ENCODE measurements around the gene OR2AE1. TPM values are rescaled to one million over a fixed set of nuclear protein-coding genes. Genes with fewer than 3 reads are reported as not detected.

The OR2AE1 gene
- total and polyA plus RNA-seq, 4 donors: 0.03 to 0.57 (median 0.25) TPM; not detected in 1

DNA sequence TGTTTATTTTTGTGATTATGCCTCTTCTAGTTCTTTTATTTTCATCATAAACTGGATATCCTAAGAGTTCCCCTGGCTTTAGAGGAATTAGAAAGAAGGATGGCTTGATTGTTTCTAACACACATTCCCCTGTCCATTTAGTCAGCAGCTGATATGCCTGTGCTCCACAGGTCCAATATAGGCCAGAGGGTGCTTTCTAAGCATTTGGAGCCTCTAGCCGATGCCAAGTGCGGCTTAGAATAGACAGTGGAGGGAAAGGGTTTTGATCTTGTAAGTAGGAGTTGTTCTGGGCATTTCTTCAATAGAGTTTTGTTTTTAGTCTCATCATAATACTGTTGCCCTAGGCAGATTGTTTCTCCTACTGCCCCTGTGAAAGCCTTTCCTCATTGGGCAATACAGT lies 42.5 kb downstream of the OR2AE1 start:
- ATAC-seq (ENCODE audit: insufficient read depth, low FRiP score) (no peak), DNase-seq (no peak)
- Histone ChIP-seq H3K4me1 (ENCODE audit: control insufficient read depth in 5 of 5, insufficient read depth in 5 of 5, low read length in 5 of 5) (no peaks in the 10 kb centered on the region), H3K36me3 (ENCODE audit: control insufficient read depth in 4 of 4, insufficient read depth in 4 of 4, low read length in 4 of 4) (no peaks in the 10 kb centered on the region), H3K4me3 (no peak overlapping the region), H3K27ac (ENCODE audit: low read depth in 1 of 2, low read length in 1 of 2) (no peak overlapping the region), H3K9ac (ENCODE audit: insufficient read depth in 1 of 2, low read length in 2 of 2) (no peak overlapping the region), H3K9me3 (ENCODE audit: control insufficient read depth in 4 of 4, insufficient read depth in 3 of 4, low read length in 3 of 4) (no peaks in the 10 kb centered on the region), H3K27me3 (ENCODE audit: control insufficient read depth in 3 of 3, insufficient read depth in 3 of 3, low read length in 2 of 3) (no peaks in the 10 kb centered on the region)
- TF ChIP-seq, protein P1, sequence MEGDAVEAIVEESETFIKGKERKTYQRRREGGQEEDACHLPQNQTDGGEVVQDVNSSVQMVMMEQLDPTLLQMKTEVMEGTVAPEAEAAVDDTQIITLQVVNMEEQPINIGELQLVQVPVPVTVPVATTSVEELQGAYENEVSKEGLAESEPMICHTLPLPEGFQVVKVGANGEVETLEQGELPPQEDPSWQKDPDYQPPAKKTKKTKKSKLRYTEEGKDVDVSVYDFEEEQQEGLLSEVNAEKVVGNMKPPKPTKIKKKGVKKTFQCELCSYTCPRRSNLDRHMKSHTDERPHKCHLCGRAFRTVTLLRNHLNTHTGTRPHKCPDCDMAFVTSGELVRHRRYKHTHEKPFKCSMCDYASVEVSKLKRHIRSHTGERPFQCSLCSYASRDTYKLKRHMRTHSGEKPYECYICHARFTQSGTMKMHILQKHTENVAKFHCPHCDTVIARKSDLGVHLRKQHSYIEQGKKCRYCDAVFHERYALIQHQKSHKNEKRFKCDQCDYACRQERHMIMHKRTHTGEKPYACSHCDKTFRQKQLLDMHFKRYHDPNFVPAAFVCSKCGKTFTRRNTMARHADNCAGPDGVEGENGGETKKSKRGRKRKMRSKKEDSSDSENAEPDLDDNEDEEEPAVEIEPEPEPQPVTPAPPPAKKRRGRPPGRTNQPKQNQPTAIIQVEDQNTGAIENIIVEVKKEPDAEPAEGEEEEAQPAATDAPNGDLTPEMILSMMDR (IDR thresholded peaks at IDR 0.05; ENCODE audit: control extremely low read depth, extremely low read depth): no peak
- WGBS, 2 donors: 97 to 98% methylated on average over 2 of the region's 2 CpGs

DNA sequence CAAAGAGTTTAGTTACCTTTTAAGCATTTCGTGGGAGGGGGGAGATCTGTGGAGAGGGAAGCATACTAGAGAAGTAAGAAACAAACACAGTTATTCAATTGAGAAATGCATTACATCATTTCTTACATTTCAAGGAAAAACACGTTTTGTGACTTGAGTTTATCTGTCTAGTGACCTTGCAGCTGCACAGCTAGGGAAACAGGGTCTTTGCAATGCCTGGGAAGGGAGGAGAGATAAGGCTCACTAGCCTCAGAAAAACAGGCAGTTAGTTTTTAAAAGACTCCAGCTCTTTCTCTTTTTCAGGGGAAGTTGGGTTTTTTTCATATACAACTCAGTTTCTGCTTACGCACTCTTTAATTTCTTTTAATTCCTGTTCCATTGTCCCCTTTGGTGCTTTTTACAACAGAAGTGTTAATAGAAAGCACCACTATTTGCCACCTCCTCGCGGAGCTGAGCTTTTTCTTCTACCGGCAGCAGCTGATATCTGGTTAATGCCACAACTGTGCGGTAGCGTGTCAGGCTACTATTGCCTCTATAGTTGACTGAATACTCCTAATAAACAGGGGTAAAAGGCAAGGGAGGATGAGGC lies 43.5 kb downstream of the OR2AE1 start:
- Histone ChIP-seq H3K4me1 (ENCODE audit: control insufficient read depth in 5 of 5, insufficient read depth in 5 of 5, low read length in 5 of 5) (no peaks in the 10 kb centered on the region), H3K27ac (ENCODE audit: low read depth in 1 of 2, low read length in 1 of 2) (no peak overlapping the region), H3K27me3 (ENCODE audit: control insufficient read depth in 3 of 3, insufficient read depth in 3 of 3, low read length in 2 of 3) (no peaks in the 10 kb centered on the region), H3K9ac (ENCODE audit: insufficient read depth in 1 of 2, low read length in 2 of 2) (peak overlapping the region in 1 of 2 donors; percentile 26), H3K9me3 (ENCODE audit: control insufficient read depth in 4 of 4, insufficient read depth in 3 of 4, low read length in 3 of 4) (no peaks in the 10 kb centered on the region), H3K36me3 (ENCODE audit: control insufficient read depth in 4 of 4, insufficient read depth in 4 of 4, low read length in 4 of 4) (no peaks in the 10 kb centered on the region), H3K4me3 (no peak overlapping the region)
- 62 to 71% methylated on average over 8 of the region's 8 CpGs for WGBS, 2 donors
- ATAC-seq (ENCODE audit: insufficient read depth, low FRiP score) (no peak), DNase-seq (peak in 2 of 3 donors; percentile 9 to 25)
- TF ChIP-seq, protein P1 (IDR thresholded peaks at IDR 0.05; ENCODE audit: control extremely low read depth, extremely low read depth): no peak

DNA sequence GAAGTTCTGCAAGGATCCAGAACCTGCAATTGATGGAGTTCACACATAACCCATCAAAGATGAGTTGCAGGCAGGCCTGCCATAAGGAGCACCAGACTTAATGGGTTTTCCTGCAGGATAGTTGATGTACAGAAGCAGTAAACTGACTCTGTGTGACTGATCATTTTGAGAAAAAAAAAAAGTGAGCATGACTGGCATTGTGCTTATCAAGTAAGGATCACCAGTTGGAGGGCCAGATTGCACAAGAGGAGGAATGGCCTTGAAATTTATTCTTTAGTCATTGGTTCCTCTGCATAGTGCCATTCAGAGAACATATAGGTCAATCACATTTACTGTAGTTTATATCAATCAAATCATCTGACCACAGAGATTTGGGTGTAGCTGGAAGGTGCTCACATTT lies 45.2 kb downstream of the OR2AE1 start:
- H3K4me3 ChIP-seq: no peak overlapping the region
- no peak overlapping the region for H3K9ac ChIP-seq (ENCODE audit: insufficient read depth in 1 of 2, low read length in 2 of 2)
- no peaks in the 10 kb centered on the region for H3K36me3 ChIP-seq (ENCODE audit: control insufficient read depth in 4 of 4, insufficient read depth in 4 of 4, low read length in 4 of 4)
- ATAC-seq (ENCODE audit: insufficient read depth, low FRiP score) (no peak), DNase-seq (no peak)
- H3K27ac ChIP-seq (ENCODE audit: low read depth in 1 of 2, low read length in 1 of 2): no peak overlapping the region
- TF ChIP-seq, protein P1 (IDR thresholded peaks at IDR 0.05; ENCODE audit: control extremely low read depth, extremely low read depth): no peak
- no peaks in the 10 kb centered on the region for H3K9me3 ChIP-seq (ENCODE audit: control insufficient read depth in 4 of 4, insufficient read depth in 3 of 4, low read length in 3 of 4)
- H3K4me1 ChIP-seq (ENCODE audit: control insufficient read depth in 5 of 5, insufficient read depth in 5 of 5, low read length in 5 of 5): no peaks in the 10 kb centered on the region
- H3K27me3 ChIP-seq (ENCODE audit: control insufficient read depth in 3 of 3, insufficient read depth in 3 of 3, low read length in 2 of 3): no peaks in the 10 kb centered on the region
